Natural killer cell (primary cell): ENCODE results near the gene MPC1L. TPM values are rescaled to one million over a fixed set of nuclear protein-coding genes. Genes with fewer than 3 reads are reported as not detected.

ENCODE experiments used
- ATAC-seq, 3 donors: fragments of 150-1000 bp in 2 of 3; fragments of 200-7000 bp in 1 of 3; cut with Tn5 transposase; 1 replicate in 1 of 3; 2 replicates in 2 of 3; pipeline ENCODE4 v1.10.0; 2021; ENCODE audit warnings: mild to moderate bottlenecking in 2 of 3, moderate library complexity in 2 of 3
- DNase-seq, 2 donors: peaks; one replicate each; pipeline versions ENCODE4 v3.0.0 to v3.0.0-alpha.2; 2013 to 2021; ENCODE audit warnings: mixed read lengths in 1 of 2
- H3K27ac ChIP-seq: one replicate; pipeline ENCODE4 v1.5.1; 2013; ENCODE audit warnings: mild to moderate bottlenecking, low read length
- H3K27me3 ChIP-seq: one replicate; pipeline ENCODE4 v1.6.1; 2013; ENCODE audit warnings: low read length; ENCODE audit not compliant: control insufficient read depth, insufficient read depth
- H3K36me3 ChIP-seq: one replicate; pipeline ENCODE4 v1.6.1; 2013; ENCODE audit warnings: low read length; ENCODE audit not compliant: control insufficient read depth, insufficient read depth
- H3K4me1 ChIP-seq: one replicate; pipeline ENCODE4 v1.6.1; 2013; ENCODE audit warnings: low read length; ENCODE audit not compliant: control insufficient read depth, insufficient read depth
- H3K4me3 ChIP-seq: one replicate; pipeline ENCODE4 v1.5.1; 2013; ENCODE audit warnings: low read length
- H3K9me3 ChIP-seq: one replicate; pipeline ENCODE4 v1.6.1; 2013; ENCODE audit warnings: low read length; ENCODE audit not compliant: control insufficient read depth, insufficient read depth
- H3K27ac Mint-ChIP-seq, 2 donors: one replicate each; pipeline ENCODE4 v1.8.0; 2022; ENCODE audit warnings: mild to moderate bottlenecking in 2 of 2, mixed read lengths in 2 of 2, moderate library complexity in 1 of 2
- H3K27me3 Mint-ChIP-seq, 2 donors: one replicate each; pipeline ENCODE4 v1.8.0; 2022; ENCODE audit warnings: low read depth in 2 of 2, mixed read lengths in 2 of 2
- H3K36me3 Mint-ChIP-seq: one replicate; pipeline ENCODE4 v1.8.0; 2022; ENCODE audit warnings: mixed read lengths
- H3K4me1 Mint-ChIP-seq, 2 donors: one replicate each; pipeline ENCODE4 v1.8.0; 2022; ENCODE audit warnings: mixed read lengths in 2 of 2
- H3K4me3 Mint-ChIP-seq: one replicate; pipeline ENCODE4 v1.8.0; 2022; ENCODE audit warnings: mild to moderate bottlenecking, moderate library complexity, mixed read lengths
- H3K9me3 Mint-ChIP-seq, 2 donors: one replicate each; pipeline ENCODE4 v1.8.0; 2022; ENCODE audit warnings: mixed read lengths in 2 of 2
- WGBS: methylation state at CpG from one replicate; pipeline ENCODE4 v1.1.7; 2013; ENCODE audit warnings: missing lambda C conversion rate; ENCODE audit not compliant: insufficient coverage; 5-methylcytosine and 5-hydroxymethylcytosine counted together
- intact Hi-C: fragments of 100-400 bp; cut with micrococcal nuclease; formaldehyde crosslinking; loops from one replicate; pipeline ENCODE4 v1.14.2; 2022
- total RNA-seq, 4 donors: library from RNA; stranded (reverse); fragments of 120-200 nt in 1 of 4; gene quantifications; one replicate each; pipeline versions ENCODE4 v1.2.3 to v1.2.4, GENCODE V29; 2013 to 2022
- TF ChIP-seq, protein P1 (sequence below): fragments of 200-600 bp; IDR thresholded peaks from one replicate; pipeline ENCODE4 v1.8.0; 2022; ENCODE audit warnings: antibody characterized with exemption

MPC1L gene
- total RNA-seq, 3 donors from 2014 or later (not counting 1 experiment from before 2014, with no cell fraction given) = not detected

DNA sequence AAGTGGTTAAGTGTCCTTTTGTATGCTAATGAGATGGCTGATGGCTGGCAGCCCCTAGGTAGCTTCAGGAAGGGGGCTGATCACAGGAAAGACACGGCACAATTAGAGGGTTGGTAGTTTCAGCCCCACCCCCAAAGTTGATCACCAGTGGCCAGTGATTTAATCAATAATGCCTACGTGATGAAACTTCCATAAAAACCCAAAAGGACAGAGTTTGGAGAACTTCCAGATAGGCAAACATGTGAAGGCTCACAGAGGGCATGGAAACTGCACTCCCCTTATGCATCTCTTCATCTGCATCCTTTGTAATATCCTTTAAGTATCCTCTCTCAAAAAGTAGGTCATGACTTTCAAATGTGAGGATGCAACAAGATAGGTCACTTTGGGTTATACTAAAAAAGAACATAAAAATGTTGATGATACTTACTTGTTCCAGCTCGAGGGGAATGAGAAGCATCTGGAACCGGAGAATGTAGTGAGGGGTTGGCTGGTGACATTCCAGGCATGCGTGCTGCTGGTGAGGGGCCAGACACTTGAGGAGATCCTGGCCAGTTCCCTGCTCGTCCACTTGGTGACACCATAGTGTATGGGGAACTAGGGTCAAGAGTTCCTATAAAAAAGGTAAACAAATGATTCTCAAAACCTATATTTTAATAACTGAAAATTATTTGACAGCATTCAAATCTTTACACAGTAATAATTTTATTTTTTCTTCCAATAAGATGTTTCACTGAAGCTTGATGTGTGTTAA lies 40.8 kb downstream of the MPC1L start:
- ATAC-seq (no peak), DNase-seq (no peak)
- TF ChIP-seq, protein P1, sequence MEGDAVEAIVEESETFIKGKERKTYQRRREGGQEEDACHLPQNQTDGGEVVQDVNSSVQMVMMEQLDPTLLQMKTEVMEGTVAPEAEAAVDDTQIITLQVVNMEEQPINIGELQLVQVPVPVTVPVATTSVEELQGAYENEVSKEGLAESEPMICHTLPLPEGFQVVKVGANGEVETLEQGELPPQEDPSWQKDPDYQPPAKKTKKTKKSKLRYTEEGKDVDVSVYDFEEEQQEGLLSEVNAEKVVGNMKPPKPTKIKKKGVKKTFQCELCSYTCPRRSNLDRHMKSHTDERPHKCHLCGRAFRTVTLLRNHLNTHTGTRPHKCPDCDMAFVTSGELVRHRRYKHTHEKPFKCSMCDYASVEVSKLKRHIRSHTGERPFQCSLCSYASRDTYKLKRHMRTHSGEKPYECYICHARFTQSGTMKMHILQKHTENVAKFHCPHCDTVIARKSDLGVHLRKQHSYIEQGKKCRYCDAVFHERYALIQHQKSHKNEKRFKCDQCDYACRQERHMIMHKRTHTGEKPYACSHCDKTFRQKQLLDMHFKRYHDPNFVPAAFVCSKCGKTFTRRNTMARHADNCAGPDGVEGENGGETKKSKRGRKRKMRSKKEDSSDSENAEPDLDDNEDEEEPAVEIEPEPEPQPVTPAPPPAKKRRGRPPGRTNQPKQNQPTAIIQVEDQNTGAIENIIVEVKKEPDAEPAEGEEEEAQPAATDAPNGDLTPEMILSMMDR = no peak
- Mint-ChIP-seq H3K27me3 (no peaks in the 10 kb centered on the region), H3K36me3 (peaks cover 40% of the 10 kb centered on the region), H3K27ac (peak overlapping the region; percentile 78), H3K4me1 (peaks cover 19 to 25% of the 10 kb centered on the region in 2 donors), H3K4me3 (peak overlapping the region; percentile 64), H3K9me3 (no peaks in the 10 kb centered on the region)
- no peak overlapping the region for H3K4me3 ChIP-seq
- no peaks in the 10 kb centered on the region for H3K27me3 ChIP-seq
- no peaks in the 10 kb centered on the region for H3K9me3 ChIP-seq
- intact Hi-C loops = no loop called here
- H3K4me1 ChIP-seq = peaks cover 27% of the 10 kb centered on the region
- H3K27ac ChIP-seq = no peak overlapping the region
- peaks cover 26% of the 10 kb centered on the region for H3K36me3 ChIP-seq
- WGBS = 70% methylated on average over 5 of the region's 6 CpGs

DNA sequence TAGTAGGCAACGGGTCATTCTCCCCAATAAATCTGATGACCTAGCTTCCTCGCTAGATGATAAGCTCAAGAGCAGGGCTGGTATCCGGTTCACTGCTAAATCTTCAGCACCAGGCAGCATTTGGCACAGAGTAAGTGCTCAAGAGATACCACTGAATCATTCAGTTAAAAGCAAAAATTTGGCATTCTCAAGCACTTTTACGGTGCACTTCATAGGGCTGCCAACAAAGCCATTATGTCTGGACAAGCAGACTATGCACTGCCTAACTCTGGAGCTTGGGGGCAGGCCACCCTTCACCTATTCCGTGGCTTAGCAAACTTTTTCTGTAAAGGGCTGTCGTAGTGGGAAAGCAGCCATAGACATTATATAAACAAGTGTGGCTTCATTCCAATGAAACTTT lies 47.9 kb downstream of the MPC1L start:
- Mint-ChIP-seq H3K27ac (no peak overlapping the region), H3K27me3 (no peaks in the 10 kb centered on the region), H3K4me1 (peaks cover 0 to 8% of the 10 kb centered on the region in 2 donors), H3K4me3 (no peak overlapping the region), H3K9me3 (no peaks in the 10 kb centered on the region), H3K36me3 (peaks cover 51% of the 10 kb centered on the region)
- H3K4me3 ChIP-seq = no peak overlapping the region
- H3K36me3 ChIP-seq = peaks cover 48% of the 10 kb centered on the region
- TF ChIP-seq, protein P1 = no peak
- no peaks in the 10 kb centered on the region for H3K27me3 ChIP-seq
- intact Hi-C loops = no loop called here
- WGBS = 78% methylated on average over 5 of the region's 6 CpGs
- no peaks in the 10 kb centered on the region for H3K4me1 ChIP-seq
- no peaks in the 10 kb centered on the region for H3K9me3 ChIP-seq
- no peak for ATAC-seq
- DNase-seq = no peak
- H3K27ac ChIP-seq = no peak overlapping the region

Other genes with a start within 250 kb of the MPC1L start
- 100 to 1,000 TPM in 1 of 3 donors, 10 to 100 TPM in 2; 94.3 to 102 (median 99.9) TPM for gene ATP6AP2, start 42.5 kb upstream of the MPC1L start, total RNA-seq
- gene CXorf38, start 24.1 kb downstream of the MPC1L start, total RNA-seq = 10 to 100 TPM; 27.5 to 46.1 (median 30.9) TPM
- gene MED14, start 112.1 kb downstream of the MPC1L start, total RNA-seq = 10 to 100 TPM; 55.3 to 79.1 (median 66.1) TPM